Femur (tissue), 1 donor: ENCODE measurements around the gene DHX32.

ENCODE experiments used
- DNase-seq: peaks from one replicate; pipeline ENCODE4 v3.0.0-alpha.2; 2017

Gene DHX32

GRCh38 chr10:125846894-125847293, 34.2 kb downstream of the DHX32 start:
- no peak for DNase-seq

GRCh38 chr10:125845617-125846016, 35.5 kb downstream of the DHX32 start:
- DNase-seq, result no peak

GRCh38 chr10:125844751-125845221, 36.3 kb downstream of the DHX32 start:
- peak; percentile 37 for DNase-seq

GRCh38 chr10:125843603-125844329, 37.3 kb downstream of the DHX32 start:
- no peak for DNase-seq

GRCh38 chr10:125840955-125841354, 40.1 kb downstream of the DHX32 start:
- no peak for DNase-seq

GRCh38 chr10:125840406-125840805, 40.7 kb downstream of the DHX32 start:
- DNase-seq, result no peak

GRCh38 chr10:125838802-125839575, 42.1 kb downstream of the DHX32 start:
- DNase-seq, result no peak

- no peak for DNase-seq
Observed at GRCh38 chr10:125836746-125837145, 44.3 kb downstream of the DHX32 start.

- DNase-seq, result no peak
Observed at GRCh38 chr10:125828311-125828710, 52.8 kb downstream of the DHX32 start.

- no peak for DNase-seq
Observed at GRCh38 chr10:125827133-125827532, 54.0 kb downstream of the DHX32 start.

- no peak for DNase-seq
Observed at GRCh38 chr10:125824736-125825135, 56.4 kb downstream of the DHX32 start.

GRCh38 chr10:125823663-125824251, 57.3 kb downstream of the DHX32 start:
- no peak for DNase-seq

- peak; percentile 93 for DNase-seq
Observed at GRCh38 chr10:125822878-125823662, 58.0 kb downstream of the DHX32 start, which contains the start of the genes BCCIP and UROS. TSS of gene BCCIP (plus strand) at chr10:125823546. CDS start at chr10:125823558, 12 bp downstream. TSS of gene UROS (minus strand) at chr10:125823258. CDS start at chr10:125816499, 6,759 bp downstream.

GRCh38 chr10:125820701-125821100, 60.4 kb downstream of the DHX32 start:
- DNase-seq, result no peak

GRCh38 chr10:125817337-125817946, 63.6 kb downstream of the DHX32 start:
- DNase-seq, result no peak

- no peak for DNase-seq
Observed at GRCh38 chr10:125816548-125816947, 64.5 kb downstream of the DHX32 start.

- DNase-seq, result no peak
Observed at GRCh38 chr10:125815764-125816163, 65.3 kb downstream of the DHX32 start.

GRCh38 chr10:125812128-125812750, 68.9 kb downstream of the DHX32 start:
- DNase-seq, result no peak

- no peak for DNase-seq
Observed at GRCh38 chr10:125811251-125811650, 69.8 kb downstream of the DHX32 start.

- no peak for DNase-seq
Observed at GRCh38 chr10:125808047-125808446, 73.0 kb downstream of the DHX32 start.

- no peak for DNase-seq
Observed at GRCh38 chr10:125802739-125803138, 78.4 kb downstream of the DHX32 start.

- DNase-seq, result no peak
Observed at GRCh38 chr10:125802131-125802530, 79.0 kb downstream of the DHX32 start.
